Thyroid gland (tissue), 4 donors: ENCODE data around the gene PSMB11. TPM values are rescaled to one million over a fixed set of nuclear protein-coding genes. Genes with fewer than 3 reads are reported as not detected.

Source experiments
- DNase-seq, 2 donors: peaks; one replicate each; pipeline ENCODE4 v3.0.0-alpha.2; 2019
- H3K27ac ChIP-seq, 3 donors: fragments of 200-600 bp; sonication (generic); 1 replicate in 2 of 3; 2 replicates in 1 of 3; pipeline ENCODE4 v1.5.1; 2016 to 2019; ENCODE audit warnings: mild to moderate bottlenecking in 1 of 3, moderate library complexity in 1 of 3
- H3K27me3 ChIP-seq: fragments of 200-600 bp; sonication (generic); one replicate; pipeline ENCODE4 v1.5.1; 2019
- H3K36me3 ChIP-seq, 2 donors: fragments of 200-600 bp; sonication (generic); one replicate each; pipeline ENCODE4 v1.5.1; 2016 to 2019
- H3K4me1 ChIP-seq, 2 donors: fragments of 200-600 bp; sonication (generic); one replicate each; pipeline ENCODE4 v1.5.1; 2017 to 2019
- H3K4me3 ChIP-seq, 3 donors: fragments of 200-600 bp; sonication (generic); replicated peaks in 1 of 3; 1 replicate in 2 of 3; 2 replicates in 1 of 3; pipeline ENCODE4 v1.5.1; 2016; ENCODE audit warnings: mild to moderate bottlenecking in 1 of 3
- H3K9me3 ChIP-seq: fragments of 200-600 bp; sonication (generic); one replicate; pipeline ENCODE4 v1.5.1; 2017
- CTCF ChIP-seq, 6 experiments: fragments of 200-600 bp in 3 of 6; fragments of 450-650 bp in 3 of 6; sonication (generic) in 3 of 6; IDR thresholded peaks; one replicate each; pipeline ENCODE4 v1.5.1; 2016 to 2019; ENCODE audit warnings: antibody characterized with exemption in 6 of 6, mild to moderate bottlenecking in 2 of 6, inconsistent platforms in 1 of 6, moderate library complexity in 1 of 6
- POLR2A ChIP-seq, 2 donors: fragments of 450-650 bp; IDR thresholded peaks; one replicate each; pipeline ENCODE4 v1.6.1; 2017; ENCODE audit warnings: antibody characterized with exemption in 2 of 2, mild to moderate bottlenecking in 2 of 2, moderate library complexity in 1 of 2
- WGBS, 2 donors: methylation state at CpG; one replicate each; pipeline ENCODE4 v1.1.5; 2017; 5-methylcytosine and 5-hydroxymethylcytosine counted together
- intact Hi-C: fragments of 100-400 bp; cut with DNase I; formaldehyde crosslinking; loops from one replicate; pipeline ENCODE4 v1.15.1; 2023
- total RNA-seq, 4 donors: library from RNA; depleted of rRNA; stranded (reverse); fragments of >200 nt; gene quantifications; one replicate each; pipeline ENCODE4 v1.2.3, GENCODE V29; 2016

Gene PSMB11
- total RNA-seq, 4 donors from 2014 or later = not detected

- Histone ChIP-seq H3K27ac (no peak overlapping the region), H3K36me3 (peaks cover 24 to 26% of the 10 kb centered on the region in 2 donors), H3K27me3 (no peaks in the 10 kb centered on the region), H3K9me3 (no peaks in the 10 kb centered on the region), H3K4me3 (no peak overlapping the region), H3K4me1 (peaks cover 0 to 15% of the 10 kb centered on the region in 2 donors)
- TF ChIP-seq POLR2A (IDR thresholded peaks at IDR 0.05) (no peak), CTCF (IDR thresholded peaks at IDR 0.05) (peak in 5 of 6 experiments; percentile 29 to 59 (median 40))
- WGBS, 2 donors = 14 to 22% methylated on average over 17 of the region's 17 CpGs
- DNase-seq = peak; percentile 52 to 57
- intact Hi-C loops = loop anchor here (2.0 kb wide), 1 partner anchor 70 kb away; no protein-coding TSS in a partner anchor
These were observed 14.3 kb downstream of the PSMB11 start for GRCh38 chr14:23056145-23056955.

- TF ChIP-seq POLR2A (IDR thresholded peaks at IDR 0.05) = peak in 1 of 2 donors; percentile 68
- TF ChIP-seq CTCF (IDR thresholded peaks at IDR 0.05) = no peak
- Histone ChIP-seq H3K27ac (peak within 1 kb of the TSS in 2 of 3 donors; percentile 11 to 74), H3K36me3 (peaks cover 29% of the 10 kb centered on the region in 2 donors), H3K9me3 (no peaks in the 10 kb centered on the region), H3K4me1 (peaks cover 1 to 17% of the 10 kb centered on the region in 2 donors), H3K27me3 (no peaks in the 10 kb centered on the region), H3K4me3 (peak within 1 kb of the TSS in 2 of 3 donors; percentile 53 to 69)
- intact Hi-C loops = loop anchor here (2.0 kb wide), 1 partner anchor 70 kb away; no protein-coding TSS in a partner anchor
- WGBS, 2 donors = 9 to 10% methylated on average over 18 to 22 of the region's 73 CpGs
- peak; percentile 79 to 82 for DNase-seq
These were observed 15.1 kb downstream of the PSMB11 start, which contains the start of gene CDH24 for GRCh38 chr14:23056956-23057756. Gene CDH24, minus strand, starts transcription at chr14:23057520. Its CDS starts 1,787 bp downstream, at chr14:23055733.

- H3K27me3 ChIP-seq = no peaks in the 10 kb centered on the region
- peaks cover 4 to 21% of the 10 kb centered on the region in 2 donors for H3K4me1 ChIP-seq
- WGBS, 2 donors = 3 to 4% methylated on average over 15 to 17 of the region's 51 CpGs
- H3K9me3 ChIP-seq = no peaks in the 10 kb centered on the region
- intact Hi-C loops = loop anchor here (2.0 kb wide), 1 partner anchor 71 kb away; no protein-coding TSS in a partner anchor
- peak overlapping the region in 1 of 3 donors; percentile 74 for H3K27ac ChIP-seq
- H3K36me3 ChIP-seq = peaks cover 37 to 38% of the 10 kb centered on the region in 2 donors
- TF ChIP-seq POLR2A (IDR thresholded peaks at IDR 0.05) (no peak), CTCF (IDR thresholded peaks at IDR 0.05) (peak; percentile 86 to 96 (median 92))
- H3K4me3 ChIP-seq = peak overlapping the region in 2 of 3 donors; percentile 14 to 69
- DNase-seq = peak; percentile 88 to 91
These were observed 16.0 kb downstream of the PSMB11 start for GRCh38 chr14:23057757-23058653.

- TF ChIP-seq POLR2A (IDR thresholded peaks at IDR 0.05) (peak in 1 of 2 donors; percentile 24), CTCF (IDR thresholded peaks at IDR 0.05) (no peak)
- no peaks in the 10 kb centered on the region for H3K9me3 ChIP-seq
- peaks cover 46 to 47% of the 10 kb centered on the region in 2 donors for H3K36me3 ChIP-seq
- H3K4me3 ChIP-seq = no peak overlapping the region
- H3K27ac ChIP-seq = no peak overlapping the region
- no peak for DNase-seq
- no peaks in the 10 kb centered on the region for H3K27me3 ChIP-seq
- peaks cover 4 to 21% of the 10 kb centered on the region in 2 donors for H3K4me1 ChIP-seq
- intact Hi-C loops = no loop called here
- 92 to 96% methylated on average over 32 of the region's 32 CpGs for WGBS, 2 donors
These were observed 16.9 kb downstream of the PSMB11 start for GRCh38 chr14:23058654-23059504.
